ENCODE data around the gene B4GALT3.

Gene B4GALT3

DNA sequence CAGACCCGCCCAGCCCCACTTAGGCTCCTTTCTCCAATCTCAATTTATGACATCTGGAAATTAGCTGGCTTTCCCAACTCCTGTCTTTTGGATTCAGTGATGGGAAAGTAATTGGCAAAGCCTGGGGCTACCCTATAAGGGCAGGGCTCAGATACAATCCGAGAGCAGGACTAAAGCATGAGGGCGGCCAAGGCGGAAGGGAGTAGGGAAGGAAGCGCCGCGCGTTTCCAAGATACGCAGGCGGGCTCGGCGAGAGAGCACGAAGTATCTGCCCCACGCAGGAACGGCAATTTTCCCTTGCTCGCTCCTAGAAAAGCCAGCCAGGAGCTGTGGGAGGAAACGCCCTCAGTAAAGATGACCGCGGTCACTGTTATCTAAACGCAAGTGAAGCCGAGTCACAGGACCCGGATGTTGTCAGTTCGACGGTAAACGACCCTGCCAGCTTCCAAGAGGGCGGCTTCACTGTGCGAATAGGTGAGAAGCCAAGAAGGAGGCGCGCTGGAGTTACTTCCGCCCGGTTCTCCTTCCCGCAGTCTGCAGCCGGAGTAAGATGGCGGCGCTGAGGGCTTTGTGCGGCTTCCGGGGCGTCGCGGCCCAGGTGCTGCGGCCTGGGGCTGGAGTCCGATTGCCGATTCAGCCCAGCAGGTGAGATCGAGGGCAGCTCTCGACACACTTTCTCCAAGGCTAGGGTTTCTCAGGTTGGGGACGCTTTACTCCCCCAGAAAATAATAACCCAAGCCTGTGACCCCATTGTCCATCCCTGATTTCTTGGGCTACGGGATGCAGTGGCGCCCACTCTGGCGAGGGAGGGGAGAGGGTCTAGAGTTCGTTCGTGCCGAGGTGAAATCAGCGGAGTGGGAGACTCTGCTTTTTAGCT, 24.8 kb upstream of the B4GALT3 start, which contains the start of gene NDUFS2:
TSS of gene NDUFS2 (plus strand) at position 532 of the 877 bp plus-strand sequence. CDS start at position 551, 19 bp downstream.
- Histone ChIP-seq H3K36me3 (ENCODE audit: control insufficient read depth, insufficient read depth, low read length) (peaks cover 15% of the 10 kb centered on the region), H3K4me3 (ENCODE audit: insufficient read depth, low read depth, low read length, poor library complexity, severe bottlenecking) (peak within 1 kb of the TSS; percentile 92), H3K27ac (ENCODE audit: insufficient read depth, low read length, poor library complexity, severe bottlenecking) (peak within 1 kb of the TSS; percentile 90), H3K9me3 (ENCODE audit: control insufficient read depth, low read length) (no peaks in the 10 kb centered on the region), H3K4me1 (ENCODE audit: control insufficient read depth, insufficient read depth, low read length, poor library complexity, severe bottlenecking) (peaks cover 36% of the 10 kb centered on the region), H3K27me3 (replicated peaks; ENCODE audit: control insufficient read depth, insufficient read depth, low read length, poor library complexity, severe bottlenecking) (no peaks in the 10 kb centered on the region)
- peak; percentile 92 to 96 (median 93) for DNase-seq

GRCh38 chr1:161200992-161201835, 23.9 kb upstream of the B4GALT3 start:
- DNase-seq = no peak
- H3K4me1 ChIP-seq (ENCODE audit: control insufficient read depth, insufficient read depth, low read length, poor library complexity, severe bottlenecking) = peaks cover 36% of the 10 kb centered on the region
- H3K4me3 ChIP-seq (ENCODE audit: insufficient read depth, low read depth, low read length, poor library complexity, severe bottlenecking) = peak overlapping the region; percentile 92
- no peaks in the 10 kb centered on the region for H3K27me3 ChIP-seq (replicated peaks; ENCODE audit: control insufficient read depth, insufficient read depth, low read length, poor library complexity, severe bottlenecking)
- H3K36me3 ChIP-seq (ENCODE audit: control insufficient read depth, insufficient read depth, low read length) = peaks cover 6% of the 10 kb centered on the region
- H3K27ac ChIP-seq (ENCODE audit: insufficient read depth, low read length, poor library complexity, severe bottlenecking) = peak overlapping the region; percentile 90
- no peaks in the 10 kb centered on the region for H3K9me3 ChIP-seq (ENCODE audit: control insufficient read depth, low read length)

- H3K4me1 ChIP-seq (ENCODE audit: control insufficient read depth, insufficient read depth, low read length, poor library complexity, severe bottlenecking) = peaks cover 36% of the 10 kb centered on the region
- no peak for DNase-seq
- no peak overlapping the region for H3K4me3 ChIP-seq (ENCODE audit: insufficient read depth, low read depth, low read length, poor library complexity, severe bottlenecking)
- no peaks in the 10 kb centered on the region for H3K9me3 ChIP-seq (ENCODE audit: control insufficient read depth, low read length)
- H3K27me3 ChIP-seq (replicated peaks; ENCODE audit: control insufficient read depth, insufficient read depth, low read length, poor library complexity, severe bottlenecking) = no peaks in the 10 kb centered on the region
- H3K27ac ChIP-seq (ENCODE audit: insufficient read depth, low read length, poor library complexity, severe bottlenecking) = no peak overlapping the region
- H3K36me3 ChIP-seq (ENCODE audit: control insufficient read depth, insufficient read depth, low read length) = peaks cover 6% of the 10 kb centered on the region
These were observed 23.2 kb upstream of the B4GALT3 start for GRCh38 chr1:161200421-161200991.

DNA sequence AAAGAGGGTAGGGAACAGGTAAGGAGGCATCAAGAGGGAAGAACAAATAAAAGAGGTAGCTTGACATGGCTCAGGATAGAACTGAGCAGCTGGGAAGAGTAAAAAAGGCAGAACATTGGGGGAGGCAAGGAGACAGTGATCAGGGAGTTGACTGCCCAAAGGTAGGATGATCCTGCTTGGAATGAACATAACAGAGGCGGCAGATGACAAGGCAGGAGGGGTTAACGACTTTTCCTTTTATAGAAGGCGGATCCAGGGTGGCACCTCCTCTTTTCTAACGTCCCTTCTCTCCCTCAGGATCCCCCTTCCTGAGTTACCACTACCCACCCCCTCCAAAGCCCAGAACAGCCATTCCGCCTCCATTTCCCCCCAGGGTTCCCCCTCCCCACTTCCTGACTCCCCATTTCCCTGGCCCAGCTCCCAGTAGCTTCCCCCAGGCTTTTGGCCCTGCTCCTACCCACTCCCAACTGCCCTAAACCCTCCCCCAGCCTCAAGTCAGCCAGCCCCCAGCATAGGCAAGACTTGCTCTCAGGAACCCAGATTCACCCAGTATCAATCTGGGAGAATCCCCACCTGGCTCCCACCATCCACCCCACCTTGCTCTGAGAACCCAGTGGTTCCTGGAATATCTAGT, 22.3 kb upstream of the B4GALT3 start:
- peaks cover 6% of the 10 kb centered on the region for H3K36me3 ChIP-seq (ENCODE audit: control insufficient read depth, insufficient read depth, low read length)
- no peak overlapping the region for H3K4me3 ChIP-seq (ENCODE audit: insufficient read depth, low read depth, low read length, poor library complexity, severe bottlenecking)
- peaks cover 36% of the 10 kb centered on the region for H3K4me1 ChIP-seq (ENCODE audit: control insufficient read depth, insufficient read depth, low read length, poor library complexity, severe bottlenecking)
- H3K9me3 ChIP-seq (ENCODE audit: control insufficient read depth, low read length) = no peaks in the 10 kb centered on the region
- H3K27me3 ChIP-seq (replicated peaks; ENCODE audit: control insufficient read depth, insufficient read depth, low read length, poor library complexity, severe bottlenecking) = no peaks in the 10 kb centered on the region
- no peak overlapping the region for H3K27ac ChIP-seq (ENCODE audit: insufficient read depth, low read length, poor library complexity, severe bottlenecking)
- DNase-seq = no peak

DNA sequence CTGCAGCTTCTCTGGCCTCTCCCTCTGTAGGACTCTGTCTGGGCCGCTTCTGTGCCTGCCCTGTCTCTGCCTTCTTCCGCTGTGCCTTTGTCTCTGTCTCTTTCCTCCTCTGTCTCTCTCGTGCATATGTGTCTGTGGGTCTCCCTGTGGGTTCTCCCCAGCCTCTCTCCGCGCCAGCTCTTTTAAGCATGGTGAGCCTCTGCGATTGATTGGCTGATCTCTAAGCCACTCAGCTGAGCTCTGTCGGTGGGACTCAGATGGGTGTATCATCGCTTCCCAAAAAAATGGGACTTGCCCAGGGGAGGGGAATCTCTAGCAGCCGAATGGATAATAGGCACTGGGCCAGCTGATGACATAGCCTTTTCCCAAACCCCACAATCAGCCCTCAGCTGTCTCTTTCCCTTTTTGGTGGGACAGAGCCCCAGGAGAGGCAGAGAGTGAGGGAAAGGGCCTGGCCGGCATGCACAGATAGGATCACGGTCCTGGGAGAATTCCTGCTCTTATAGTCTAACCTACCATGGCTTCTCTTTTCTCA, 21.7 kb upstream of the B4GALT3 start, which contains the start of gene ADAMTS4:
TSS of gene ADAMTS4 (minus strand) at position 158 of the 535 bp plus-strand sequence. CDS start 427 bp downstream, outside the sequence.
- H3K4me3 ChIP-seq (ENCODE audit: insufficient read depth, low read depth, low read length, poor library complexity, severe bottlenecking) = no peak within 1 kb of the TSS
- DNase-seq = no peak
- peaks cover 3% of the 10 kb centered on the region for H3K36me3 ChIP-seq (ENCODE audit: control insufficient read depth, insufficient read depth, low read length)
- no peaks in the 10 kb centered on the region for H3K27me3 ChIP-seq (replicated peaks; ENCODE audit: control insufficient read depth, insufficient read depth, low read length, poor library complexity, severe bottlenecking)
- H3K9me3 ChIP-seq (ENCODE audit: control insufficient read depth, low read length) = no peaks in the 10 kb centered on the region
- H3K4me1 ChIP-seq (ENCODE audit: control insufficient read depth, insufficient read depth, low read length, poor library complexity, severe bottlenecking) = peaks cover 32% of the 10 kb centered on the region
- no peak within 1 kb of the TSS for H3K27ac ChIP-seq (ENCODE audit: insufficient read depth, low read length, poor library complexity, severe bottlenecking)

DNA sequence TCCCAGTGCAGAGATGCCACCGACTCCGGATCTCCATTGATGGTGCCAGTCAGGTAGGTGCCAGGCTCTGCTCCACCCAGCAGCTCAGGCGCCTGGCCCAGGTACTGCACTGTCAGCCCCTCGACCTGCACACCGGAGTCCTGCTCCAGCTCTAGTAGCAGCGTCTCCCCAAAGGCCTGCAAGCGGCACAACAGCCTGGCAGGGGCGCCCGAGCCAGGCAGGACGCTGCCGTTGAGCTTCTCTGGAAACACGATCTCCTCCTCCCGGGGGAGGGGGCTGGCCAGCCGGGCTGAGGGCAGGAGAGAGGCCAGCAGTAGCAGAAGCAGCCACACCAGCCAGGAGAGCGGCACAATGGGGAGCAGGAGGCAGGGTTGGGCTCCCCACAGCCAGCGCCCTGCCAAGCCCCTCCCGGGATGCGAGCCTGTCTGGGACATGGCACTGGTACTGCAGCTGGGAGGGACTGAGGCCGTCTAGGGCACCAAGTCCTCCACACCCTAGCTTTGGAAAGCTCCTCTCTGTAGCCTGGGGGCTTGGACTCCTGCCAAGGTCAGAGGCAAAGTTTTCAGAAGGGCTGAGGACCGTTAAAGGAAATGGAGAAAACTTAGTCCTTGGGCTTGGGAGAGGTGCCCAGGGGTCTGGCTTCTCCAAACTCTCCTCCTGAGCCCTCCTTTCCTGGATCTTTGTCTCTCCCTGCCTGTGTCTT, 21.0 kb upstream of the B4GALT3 start:
- no peaks in the 10 kb centered on the region for H3K27me3 ChIP-seq (replicated peaks; ENCODE audit: control insufficient read depth, insufficient read depth, low read length, poor library complexity, severe bottlenecking)
- H3K36me3 ChIP-seq (ENCODE audit: control insufficient read depth, insufficient read depth, low read length) = no peaks in the 10 kb centered on the region
- peaks cover 27% of the 10 kb centered on the region for H3K4me1 ChIP-seq (ENCODE audit: control insufficient read depth, insufficient read depth, low read length, poor library complexity, severe bottlenecking)
- H3K4me3 ChIP-seq (ENCODE audit: insufficient read depth, low read depth, low read length, poor library complexity, severe bottlenecking) = no peak overlapping the region
- H3K27ac ChIP-seq (ENCODE audit: insufficient read depth, low read length, poor library complexity, severe bottlenecking) = no peak overlapping the region
- no peaks in the 10 kb centered on the region for H3K9me3 ChIP-seq (ENCODE audit: control insufficient read depth, low read length)
- no peak for DNase-seq

- Histone ChIP-seq H3K36me3 (ENCODE audit: control insufficient read depth, insufficient read depth, low read length) (no peaks in the 10 kb centered on the region), H3K4me3 (ENCODE audit: insufficient read depth, low read depth, low read length, poor library complexity, severe bottlenecking) (no peak overlapping the region), H3K9me3 (ENCODE audit: control insufficient read depth, low read length) (no peaks in the 10 kb centered on the region), H3K27me3 (replicated peaks; ENCODE audit: control insufficient read depth, insufficient read depth, low read length, poor library complexity, severe bottlenecking) (no peaks in the 10 kb centered on the region), H3K4me1 (ENCODE audit: control insufficient read depth, insufficient read depth, low read length, poor library complexity, severe bottlenecking) (peaks cover 23% of the 10 kb centered on the region), H3K27ac (ENCODE audit: insufficient read depth, low read length, poor library complexity, severe bottlenecking) (no peak overlapping the region)
- no peak for DNase-seq
These were observed 20.4 kb upstream of the B4GALT3 start for GRCh38 chr1:161197560-161198193.

DNA sequence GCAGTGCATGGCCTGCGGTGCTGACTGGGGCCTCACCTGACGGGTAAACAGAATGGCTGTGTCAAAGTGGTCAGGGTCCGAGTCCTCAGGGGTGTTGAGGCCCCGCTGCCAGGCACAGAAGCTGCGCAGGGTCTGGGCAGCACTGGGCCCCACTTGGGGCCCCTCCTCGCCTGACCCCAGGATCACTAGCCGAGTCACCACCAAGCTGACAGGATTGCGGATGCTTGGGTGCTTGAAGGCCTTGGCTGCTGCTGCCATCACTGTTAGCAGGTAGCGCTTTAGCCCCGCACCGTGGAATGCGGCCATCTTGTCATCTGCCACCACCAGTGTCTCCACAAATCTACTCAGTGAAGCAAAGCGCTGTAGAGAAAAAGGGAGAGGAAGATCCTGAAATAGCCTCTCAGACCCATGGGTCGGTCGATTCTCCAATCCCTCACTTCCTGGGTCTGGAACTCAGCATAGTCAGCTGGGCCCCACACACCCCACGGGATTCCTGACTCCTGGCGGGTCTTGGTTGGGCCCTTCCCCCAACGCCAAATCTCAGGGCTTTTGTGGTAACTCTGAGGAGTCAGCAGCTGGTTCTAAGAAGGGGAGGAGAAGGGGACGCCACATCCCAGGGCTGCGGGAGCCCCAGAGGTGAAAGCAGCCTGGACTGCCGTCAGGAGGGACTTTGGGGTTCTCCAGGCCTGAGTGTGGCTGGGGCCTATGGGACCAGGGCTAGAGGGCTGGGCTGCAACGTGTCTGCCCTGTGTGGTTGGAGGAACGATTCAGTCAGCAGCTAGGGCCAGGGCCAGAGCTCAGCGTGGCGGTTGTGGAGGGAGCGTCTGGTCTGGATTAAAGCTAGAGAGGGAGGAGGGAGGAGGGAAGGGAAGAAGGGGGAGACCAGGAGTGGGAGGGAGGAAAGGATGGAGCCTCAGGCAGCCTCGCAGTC, 19.5 kb upstream of the B4GALT3 start:
- Histone ChIP-seq H3K9me3 (ENCODE audit: control insufficient read depth, low read length) (no peaks in the 10 kb centered on the region), H3K4me3 (ENCODE audit: insufficient read depth, low read depth, low read length, poor library complexity, severe bottlenecking) (no peak overlapping the region), H3K36me3 (ENCODE audit: control insufficient read depth, insufficient read depth, low read length) (no peaks in the 10 kb centered on the region), H3K27ac (ENCODE audit: insufficient read depth, low read length, poor library complexity, severe bottlenecking) (no peak overlapping the region), H3K27me3 (replicated peaks; ENCODE audit: control insufficient read depth, insufficient read depth, low read length, poor library complexity, severe bottlenecking) (no peaks in the 10 kb centered on the region), H3K4me1 (ENCODE audit: control insufficient read depth, insufficient read depth, low read length, poor library complexity, severe bottlenecking) (peaks cover 22% of the 10 kb centered on the region)
- no peak for DNase-seq
